HG03521 (cell line): ENCODE results near the gene LRRC4C.

ENCODE experiments used
- ATAC-seq: cut with Tn5 transposase; IDR thresholded peaks from one replicate; pipeline ENCODE4 v1.9.1; 2021; ENCODE audit warnings: mild to moderate bottlenecking, moderate library complexity; ENCODE audit not compliant: unreplicated experiment

LRRC4C gene

GRCh38 chr11:41267451-41267850, 192.0 kb downstream of the LRRC4C start:
- ATAC-seq, result no peak

GRCh38 chr11:41256041-41256440, 203.4 kb downstream of the LRRC4C start:
- ATAC-seq, result no peak

GRCh38 chr11:41254966-41255365, 204.5 kb downstream of the LRRC4C start:
- ATAC-seq, result no peak

- ATAC-seq, result no peak
Measured at GRCh38 chr11:41250408-41250935, 209.0 kb downstream of the LRRC4C start.

- ATAC-seq, result no peak
Measured at GRCh38 chr11:41247621-41248020, 211.8 kb downstream of the LRRC4C start.

GRCh38 chr11:41246399-41246745, 213.1 kb downstream of the LRRC4C start:
- ATAC-seq, result no peak

GRCh38 chr11:41245704-41246398, 213.6 kb downstream of the LRRC4C start:
- no peak for ATAC-seq

GRCh38 chr11:41245184-41245583, 214.3 kb downstream of the LRRC4C start:
- no peak for ATAC-seq

- no peak for ATAC-seq
Measured at GRCh38 chr11:41237382-41237781, 222.1 kb downstream of the LRRC4C start.

- no peak for ATAC-seq
Measured at GRCh38 chr11:41235668-41236067, 223.8 kb downstream of the LRRC4C start.

GRCh38 chr11:41225856-41226633, 233.4 kb downstream of the LRRC4C start:
- ATAC-seq, result no peak

- no peak for ATAC-seq
Measured at GRCh38 chr11:41222236-41222635, 237.2 kb downstream of the LRRC4C start.

GRCh38 chr11:41206388-41206787, 253.1 kb downstream of the LRRC4C start:
- ATAC-seq, result no peak

GRCh38 chr11:41201156-41201555, 258.3 kb downstream of the LRRC4C start:
- no peak for ATAC-seq

GRCh38 chr11:41190437-41191082, 268.9 kb downstream of the LRRC4C start:
- ATAC-seq, result no peak

- no peak for ATAC-seq
Measured at GRCh38 chr11:41189701-41190436, 269.6 kb downstream of the LRRC4C start.

- ATAC-seq, result no peak
Measured at GRCh38 chr11:41177791-41178190, 281.7 kb downstream of the LRRC4C start.

GRCh38 chr11:41175304-41175972, 284.0 kb downstream of the LRRC4C start:
- no peak for ATAC-seq

GRCh38 chr11:41146326-41146725, 313.1 kb downstream of the LRRC4C start:
- ATAC-seq, result no peak

GRCh38 chr11:41145420-41145819, 314.0 kb downstream of the LRRC4C start:
- no peak for ATAC-seq
